ENCODE results near the gene RABGGTA. TPM values are rescaled to one million over a fixed set of nuclear protein-coding genes. Genes with fewer than 3 reads are reported as not detected.

The RABGGTA gene
- total and polyA plus RNA-seq, 2 experiments from 2014 or later = 17.6 to 20.7 TPM

DNA sequence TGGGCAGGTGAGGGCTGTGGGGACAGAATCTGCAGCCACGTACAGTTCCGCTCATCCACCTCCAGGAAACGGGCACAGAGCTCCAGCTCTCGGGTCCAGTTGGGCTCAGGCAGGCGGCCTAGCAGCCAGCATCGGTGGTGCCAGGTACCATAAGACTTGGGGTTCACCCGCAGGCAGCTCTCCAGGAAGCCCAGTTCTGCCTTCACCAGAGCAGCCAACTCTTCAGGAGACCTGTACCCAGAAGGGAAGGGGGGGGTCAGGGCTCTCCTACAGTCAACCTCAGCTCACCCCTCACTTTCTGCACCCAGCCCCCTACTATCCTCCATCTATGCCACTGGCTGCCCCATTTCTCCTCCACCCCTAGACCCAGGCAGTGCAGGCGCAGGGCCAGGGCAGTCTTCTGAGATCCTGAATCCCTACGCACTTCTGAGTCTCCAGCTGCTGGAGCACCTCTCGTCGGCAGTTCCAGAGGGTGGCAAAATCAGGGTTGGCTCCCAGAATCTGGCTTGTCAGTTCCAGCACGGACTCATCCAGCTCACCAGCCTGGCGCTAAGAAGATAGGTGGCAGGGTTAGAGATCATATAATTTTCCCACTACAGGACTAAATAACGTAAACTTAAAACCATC is 1.4 kb downstream of the RABGGTA start:
- Histone ChIP-seq H3K27ac (ENCODE audit: low read depth) (no peak overlapping the region), H4K20me1 (replicated peaks; ENCODE audit: insufficient read depth) (no peaks in the 10 kb centered on the region), H3K4me3 (peak overlapping the region; percentile 86), H3K27me3 (ENCODE audit: insufficient read depth) (no peaks in the 10 kb centered on the region), H3K4me2 (peak overlapping the region; percentile 84), H3K9me2 (ENCODE audit: insufficient read depth) (no peaks in the 10 kb centered on the region), H3K79me2 (replicated peaks; ENCODE audit: insufficient read depth) (no peaks in the 10 kb centered on the region; the same call in 1 of the 2 replicates), H3K4me1 (ENCODE audit: insufficient read depth) (peaks cover 16% of the 10 kb centered on the region), H3F3A (replicated peaks; ENCODE audit: low read depth) (peaks cover 11% of the 10 kb centered on the region; the same call in 1 of the 2 replicates), H2AFZ (no peak overlapping the region), H3K36me3 (ENCODE audit: insufficient read depth) (no peaks in the 10 kb centered on the region)
- Mint-ChIP-seq H3K36me3 (ENCODE audit: low read depth) (peaks cover 6% of the 10 kb centered on the region; the same call in 2 of the 3 replicates), H3K4me3 (peak overlapping the region; percentile 77; the same call in 2 of the 3 replicates), H3K4me1 (peaks cover 22% of the 10 kb centered on the region), H3K27me3 (ENCODE audit: insufficient read depth, low read depth, poor library complexity) (peaks cover 8% of the 10 kb centered on the region), H3K27ac (no peak overlapping the region), H3K9me3 (no peaks in the 10 kb centered on the region; the same call in 2 of the 3 replicates)
- TF ChIP-seq EZH2 (IDR thresholded peaks at IDR 0.05; ENCODE audit: low read depth, unreplicated experiment) (no peak), JUNB (IDR thresholded peaks at IDR 0.05; ENCODE audit: unreplicated experiment) (no peak), CTCF (conservative IDR thresholded peaks at IDR 0.05; ENCODE audit: low read depth in 2 of 2) (no peak), STAT1 (IDR thresholded peaks at IDR 0.05; ENCODE audit: unreplicated experiment) (no peak), CREB1 (CRISPR knock-in tag; IDR thresholded peaks at IDR 0.05; ENCODE audit: low read depth) (no peak), POLR2AphosphoS5 (IDR thresholded peaks at IDR 0.05; ENCODE audit: low read depth) (no peak)
- TF ChIP-seq, protein P1, sequence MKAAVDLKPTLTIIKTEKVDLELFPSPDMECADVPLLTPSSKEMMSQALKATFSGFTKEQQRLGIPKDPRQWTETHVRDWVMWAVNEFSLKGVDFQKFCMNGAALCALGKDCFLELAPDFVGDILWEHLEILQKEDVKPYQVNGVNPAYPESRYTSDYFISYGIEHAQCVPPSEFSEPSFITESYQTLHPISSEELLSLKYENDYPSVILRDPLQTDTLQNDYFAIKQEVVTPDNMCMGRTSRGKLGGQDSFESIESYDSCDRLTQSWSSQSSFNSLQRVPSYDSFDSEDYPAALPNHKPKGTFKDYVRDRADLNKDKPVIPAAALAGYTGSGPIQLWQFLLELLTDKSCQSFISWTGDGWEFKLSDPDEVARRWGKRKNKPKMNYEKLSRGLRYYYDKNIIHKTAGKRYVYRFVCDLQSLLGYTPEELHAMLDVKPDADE (IDR thresholded peaks at IDR 0.05) = no peak
- TF ChIP-seq, protein P2, sequence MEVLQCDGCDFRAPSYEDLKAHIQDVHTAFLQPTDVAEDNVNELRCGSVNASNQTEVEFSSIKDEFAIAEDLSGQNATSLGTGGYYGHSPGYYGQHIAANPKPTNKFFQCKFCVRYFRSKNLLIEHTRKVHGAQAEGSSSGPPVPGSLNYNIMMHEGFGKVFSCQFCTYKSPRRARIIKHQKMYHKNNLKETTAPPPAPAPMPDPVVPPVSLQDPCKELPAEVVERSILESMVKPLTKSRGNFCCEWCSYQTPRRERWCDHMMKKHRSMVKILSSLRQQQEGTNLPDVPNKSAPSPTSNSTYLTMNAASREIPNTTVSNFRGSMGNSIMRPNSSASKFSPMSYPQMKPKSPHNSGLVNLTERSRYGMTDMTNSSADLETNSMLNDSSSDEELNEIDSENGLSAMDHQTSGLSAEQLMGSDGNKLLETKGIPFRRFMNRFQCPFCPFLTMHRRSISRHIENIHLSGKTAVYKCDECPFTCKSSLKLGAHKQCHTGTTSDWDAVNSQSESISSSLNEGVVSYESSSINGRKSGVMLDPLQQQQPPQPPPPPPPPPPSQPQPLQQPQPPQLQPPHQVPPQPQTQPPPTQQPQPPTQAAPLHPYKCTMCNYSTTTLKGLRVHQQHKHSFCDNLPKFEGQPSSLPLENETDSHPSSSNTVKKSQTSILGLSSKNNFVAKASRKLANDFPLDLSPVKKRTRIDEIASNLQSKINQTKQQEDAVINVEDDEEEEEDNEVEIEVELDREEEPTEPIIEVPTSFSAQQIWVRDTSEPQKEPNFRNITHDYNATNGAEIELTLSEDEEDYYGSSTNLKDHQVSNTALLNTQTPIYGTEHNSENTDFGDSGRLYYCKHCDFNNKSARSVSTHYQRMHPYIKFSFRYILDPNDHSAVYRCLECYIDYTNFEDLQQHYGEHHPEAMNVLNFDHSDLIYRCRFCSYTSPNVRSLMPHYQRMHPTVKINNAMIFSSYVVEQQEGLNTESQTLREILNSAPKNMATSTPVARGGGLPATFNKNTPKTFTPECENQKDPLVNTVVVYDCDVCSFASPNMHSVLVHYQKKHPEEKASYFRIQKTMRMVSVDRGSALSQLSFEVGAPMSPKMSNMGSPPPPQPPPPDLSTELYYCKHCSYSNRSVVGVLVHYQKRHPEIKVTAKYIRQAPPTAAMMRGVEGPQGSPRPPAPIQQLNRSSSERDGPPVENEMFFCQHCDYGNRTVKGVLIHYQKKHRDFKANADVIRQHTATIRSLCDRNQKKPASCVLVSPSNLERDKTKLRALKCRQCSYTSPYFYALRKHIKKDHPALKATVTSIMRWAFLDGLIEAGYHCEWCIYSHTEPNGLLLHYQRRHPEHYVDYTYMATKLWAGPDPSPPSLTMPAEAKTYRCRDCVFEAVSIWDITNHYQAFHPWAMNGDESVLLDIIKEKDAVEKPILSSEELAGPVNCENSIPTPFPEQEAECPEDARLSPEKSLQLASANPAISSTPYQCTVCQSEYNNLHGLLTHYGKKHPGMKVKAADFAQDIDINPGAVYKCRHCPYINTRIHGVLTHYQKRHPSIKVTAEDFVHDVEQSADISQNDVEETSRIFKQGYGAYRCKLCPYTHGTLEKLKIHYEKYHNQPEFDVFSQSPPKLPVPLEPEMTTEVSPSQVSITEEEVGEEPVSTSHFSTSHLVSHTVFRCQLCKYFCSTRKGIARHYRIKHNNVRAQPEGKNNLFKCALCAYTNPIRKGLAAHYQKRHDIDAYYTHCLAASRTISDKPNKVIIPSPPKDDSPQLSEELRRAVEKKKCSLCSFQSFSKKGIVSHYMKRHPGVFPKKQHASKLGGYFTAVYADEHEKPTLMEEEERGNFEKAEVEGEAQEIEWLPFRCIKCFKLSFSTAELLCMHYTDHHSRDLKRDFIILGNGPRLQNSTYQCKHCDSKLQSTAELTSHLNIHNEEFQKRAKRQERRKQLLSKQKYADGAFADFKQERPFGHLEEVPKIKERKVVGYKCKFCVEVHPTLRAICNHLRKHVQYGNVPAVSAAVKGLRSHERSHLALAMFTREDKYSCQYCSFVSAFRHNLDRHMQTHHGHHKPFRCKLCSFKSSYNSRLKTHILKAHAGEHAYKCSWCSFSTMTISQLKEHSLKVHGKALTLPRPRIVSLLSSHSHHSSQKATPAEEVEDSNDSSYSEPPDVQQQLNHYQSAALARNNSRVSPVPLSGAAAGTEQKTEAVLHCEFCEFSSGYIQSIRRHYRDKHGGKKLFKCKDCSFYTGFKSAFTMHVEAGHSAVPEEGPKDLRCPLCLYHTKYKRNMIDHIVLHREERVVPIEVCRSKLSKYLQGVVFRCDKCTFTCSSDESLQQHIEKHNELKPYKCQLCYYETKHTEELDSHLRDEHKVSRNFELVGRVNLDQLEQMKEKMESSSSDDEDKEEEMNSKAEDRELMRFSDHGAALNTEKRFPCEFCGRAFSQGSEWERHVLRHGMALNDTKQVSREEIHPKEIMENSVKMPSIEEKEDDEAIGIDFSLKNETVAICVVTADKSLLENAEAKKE (CRISPR knock-in tag; IDR thresholded peaks at IDR 0.05) = no peak
- DNase-seq (ENCODE audit: low spot score) (no peak), ATAC-seq (no peak)

Data from GM23338 (cell line).